C4-2B (cell line): Measurements from ENCODE around the gene DUSP18.
"Not testable (repeated sequence)": the region's sequence is repeated elsewhere in the genome, so short reads cannot be mapped to it uniquely, and the experiment has no call there.

Source experiments
- H3K27ac ChIP-seq: fragments of 450-650 bp; 2 replicates; pipeline ENCODE4 v1.5.1; 2017
- CTCF ChIP-seq: fragments of 450-650 bp; conservative IDR thresholded peaks from 2 replicates; pipeline ENCODE4 v1.5.1; 2017; ENCODE audit warnings: mild to moderate bottlenecking
- ZFX ChIP-seq: fragments of 450-650 bp; IDR thresholded peaks from 2 replicates; pipeline ENCODE4 v1.6.1; 2017

DUSP18 gene

GRCh38 chr22:30667494-30668385 lies at the start of gene DUSP18:
Gene DUSP18, minus strand, starts transcription at chr22:30667875. Its CDS starts 3,872 bp downstream, at chr22:30664003.
- peak within 1 kb of the TSS; percentile 49 for H3K27ac ChIP-seq
- TF ChIP-seq ZFX = no peak
- no peak for TF ChIP-seq CTCF

GRCh38 chr22:30714062-30714461 lies 46.4 kb upstream of the DUSP18 start:
- no peak for TF ChIP-seq ZFX
- no peak for TF ChIP-seq CTCF
- no peak overlapping the region for H3K27ac ChIP-seq

GRCh38 chr22:30712094-30712493 lies 44.4 kb upstream of the DUSP18 start:
- TF ChIP-seq ZFX (no peak), CTCF (no peak)
- H3K27ac ChIP-seq = no peak overlapping the region

GRCh38 chr22:30709980-30710379 lies 42.3 kb upstream of the DUSP18 start:
- H3K27ac ChIP-seq = not testable (repeated sequence)

GRCh38 chr22:30705710-30706651 lies 38.3 kb upstream of the DUSP18 start:
- no peak for TF ChIP-seq CTCF
- no peak for TF ChIP-seq ZFX
- no peak overlapping the region for H3K27ac ChIP-seq

- TF ChIP-seq CTCF = no peak
- TF ChIP-seq ZFX = no peak
Measured at GRCh38 chr22:30704978-30705377, 37.3 kb upstream of the DUSP18 start.

GRCh38 chr22:30702856-30703255 lies 35.2 kb upstream of the DUSP18 start:
- TF ChIP-seq CTCF (no peak), ZFX (no peak)
- no peak overlapping the region for H3K27ac ChIP-seq

More at GRCh38 chr22:30704978-30705377, 37.3 kb upstream of the DUSP18 start:
- H3K27ac ChIP-seq = no peak overlapping the region
